NCI-H2227 (cell line): ENCODE data around the gene PEX5.
"Not testable (repeated sequence)": the region's sequence is repeated elsewhere in the genome, so short reads cannot be mapped to it uniquely, and the experiment has no call there.

Experiments used
- DNase-seq: peaks from one replicate; lab custom pipeline; 2025; ENCODE audit not compliant: unreplicated experiment; lab: John Stamatoyannopoulos, UW

PEX5 gene

DNA sequence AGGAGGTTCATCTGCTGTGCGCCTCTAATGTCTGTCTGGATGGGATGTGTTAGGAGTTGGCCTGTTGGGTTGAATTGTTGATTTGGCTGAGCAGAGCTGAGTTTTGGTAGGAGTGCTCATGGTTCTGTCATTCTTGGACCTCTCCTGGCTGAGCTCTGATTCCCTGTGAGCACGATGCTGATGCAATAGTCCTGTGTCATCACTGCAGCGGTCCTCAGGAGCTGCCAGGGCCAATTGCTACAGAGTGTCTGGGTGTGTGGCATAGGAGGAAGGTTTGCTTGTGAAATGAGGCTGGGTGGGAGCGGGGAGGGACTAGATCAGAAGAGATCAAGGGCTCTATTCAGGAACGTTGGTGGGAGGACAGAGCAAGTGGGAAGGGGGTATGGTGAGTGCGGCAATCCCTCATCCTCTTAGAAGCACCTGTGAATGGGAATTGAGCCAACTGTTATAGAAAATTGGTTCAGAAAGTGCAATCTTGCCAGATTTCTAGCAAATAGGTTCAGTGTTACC, 21.2 kb downstream of the PEX5 start:
- DNase-seq, result no peak

DNA sequence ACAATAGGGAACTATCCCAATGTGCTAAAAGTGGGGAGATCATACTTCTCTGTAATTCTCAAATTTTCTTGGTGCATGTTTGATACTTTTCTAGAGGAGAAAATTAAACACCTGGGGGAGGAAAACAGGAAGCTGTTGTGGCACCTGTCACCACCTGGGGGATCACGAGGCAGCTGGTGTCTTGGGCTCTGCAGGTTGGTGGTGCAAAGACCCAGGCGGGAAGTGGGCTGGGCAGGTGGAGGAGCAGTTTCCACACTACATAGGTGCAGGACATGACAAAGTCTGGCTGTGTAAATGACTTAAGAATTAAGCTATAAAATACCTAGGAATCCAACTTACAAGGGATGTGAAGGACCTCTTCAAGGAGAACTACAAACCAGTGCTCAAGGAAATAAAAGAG, 23.2 kb downstream of the PEX5 start:
- DNase-seq, result no peak

DNA sequence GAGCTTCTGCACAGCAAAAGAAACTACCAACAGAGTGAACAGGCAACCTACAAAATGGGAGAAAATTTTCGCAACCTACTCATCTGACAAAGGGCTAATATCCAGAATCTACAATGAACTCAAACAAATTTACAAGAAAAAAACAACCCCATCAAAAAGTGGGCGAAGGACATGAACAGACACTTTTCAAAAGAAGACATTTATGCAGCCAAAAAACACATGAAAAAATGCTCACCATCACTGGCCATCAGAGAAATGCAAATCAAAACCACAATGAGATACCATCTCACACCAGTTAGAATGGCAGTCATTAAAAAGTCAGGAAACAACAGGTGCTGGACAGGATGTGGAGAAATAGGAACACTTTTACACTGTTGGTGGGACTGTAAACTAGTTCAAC, 24.3 kb downstream of the PEX5 start:
- DNase-seq, result not testable (repeated sequence)

DNA sequence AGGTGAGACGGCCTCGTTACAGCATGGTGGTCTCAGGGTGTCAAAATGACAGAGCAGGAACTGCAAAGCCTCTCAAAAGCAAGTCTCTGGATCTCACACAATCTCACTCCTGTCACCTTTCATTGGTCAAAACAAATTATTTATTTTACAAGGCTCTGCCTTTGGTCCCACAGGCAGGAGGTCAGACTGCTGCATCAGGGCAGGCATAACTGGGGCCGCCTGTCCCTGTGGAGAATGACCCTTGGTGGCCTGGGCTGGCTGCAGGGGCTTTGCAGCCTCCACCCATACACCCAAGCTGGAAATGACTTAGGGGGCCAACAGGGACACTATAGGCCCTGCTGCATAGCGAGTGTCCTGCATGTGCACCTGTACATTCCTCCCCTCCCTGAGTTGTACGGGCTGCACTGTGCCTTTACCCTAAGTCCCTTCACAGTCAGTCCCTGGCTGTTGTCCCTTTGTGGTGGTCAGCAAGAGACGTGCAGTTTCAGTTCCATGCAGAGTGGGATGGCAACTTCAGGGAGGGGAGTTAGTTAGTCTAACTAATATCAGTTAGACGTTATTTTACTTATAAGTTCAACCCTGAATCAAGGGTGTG, 28.1 kb downstream of the PEX5 start:
- no peak for DNase-seq

- peak; percentile 77 for DNase-seq
Observed at GRCh38 chr12:7219599-7220243, 30.2 kb downstream of the PEX5 start.

GRCh38 chr12:7221486-7221885, 32.0 kb downstream of the PEX5 start:
- DNase-seq, result no peak

- DNase-seq, result no peak
Observed at GRCh38 chr12:7229741-7230140, 40.3 kb downstream of the PEX5 start.

DNA sequence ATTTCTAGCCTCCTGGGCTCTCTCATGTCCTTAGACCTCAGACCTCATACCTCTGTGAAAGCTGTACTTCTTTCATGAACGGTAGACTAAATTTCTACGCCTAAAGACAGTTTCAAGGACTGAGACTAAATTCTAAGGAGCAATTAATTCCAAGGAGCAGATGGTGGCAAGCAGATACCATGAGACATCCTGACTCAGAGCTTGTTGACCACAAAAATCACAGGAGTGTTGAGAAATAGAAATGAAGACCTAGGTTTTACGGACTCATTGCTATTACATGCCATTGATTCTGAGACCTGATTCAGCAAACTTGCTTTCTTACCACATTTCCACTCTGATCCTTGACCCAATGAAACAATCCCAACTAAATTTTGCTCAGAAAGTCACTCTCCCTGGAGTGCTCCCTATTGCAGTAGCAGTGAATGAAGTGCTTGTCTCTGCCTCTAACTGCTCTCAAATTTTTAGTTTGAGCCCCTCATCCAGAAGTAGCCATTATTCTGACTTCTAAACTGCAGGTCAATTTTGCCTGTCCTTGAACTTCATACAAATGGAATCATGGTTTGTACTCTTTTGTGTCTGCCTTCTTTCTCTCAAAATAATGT, 52.0 kb downstream of the PEX5 start:
- no peak for DNase-seq

DNA sequence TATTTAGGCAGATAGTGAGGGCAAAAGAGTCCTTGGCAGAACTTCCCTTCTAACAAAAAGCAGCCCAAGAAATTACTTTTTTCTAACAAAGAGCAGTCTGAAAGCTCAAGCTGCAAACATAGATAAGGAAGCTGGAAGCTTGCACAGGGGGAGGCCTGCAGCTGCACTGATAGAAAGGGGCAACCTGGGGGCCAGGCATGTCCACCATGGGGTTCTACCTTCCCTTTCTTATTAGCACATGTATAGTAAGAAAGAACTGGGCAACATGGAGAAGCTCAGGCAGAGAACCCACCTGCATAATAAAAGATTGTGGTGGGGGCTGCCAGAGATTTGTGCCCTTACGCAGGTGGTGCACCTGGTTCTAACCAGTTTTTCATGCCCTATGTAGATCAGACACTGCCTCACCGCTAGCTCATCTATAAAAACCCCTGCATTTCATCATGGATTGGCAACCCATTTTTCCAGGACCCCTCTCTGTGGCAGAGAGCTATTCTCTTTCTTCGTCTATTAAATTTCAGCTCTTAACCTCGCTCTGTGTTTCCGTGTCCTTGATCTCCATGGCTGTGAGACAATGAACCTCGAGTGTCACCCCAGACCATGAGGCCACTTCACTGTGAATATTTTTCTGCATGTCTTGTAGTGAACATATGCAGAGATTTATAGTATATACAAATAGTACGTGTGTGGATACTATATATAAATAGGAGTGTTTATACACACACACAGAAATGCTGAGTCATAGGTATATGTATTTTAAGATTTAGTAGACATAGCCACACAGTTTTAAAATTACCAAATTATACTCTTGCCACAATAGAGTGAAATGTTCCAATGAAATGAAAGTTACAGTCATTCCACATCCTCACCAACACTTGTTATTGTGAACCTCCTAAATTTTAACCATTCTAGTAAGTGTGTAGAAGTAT, 53.0 kb downstream of the PEX5 start:
- DNase-seq, result no peak

DNA sequence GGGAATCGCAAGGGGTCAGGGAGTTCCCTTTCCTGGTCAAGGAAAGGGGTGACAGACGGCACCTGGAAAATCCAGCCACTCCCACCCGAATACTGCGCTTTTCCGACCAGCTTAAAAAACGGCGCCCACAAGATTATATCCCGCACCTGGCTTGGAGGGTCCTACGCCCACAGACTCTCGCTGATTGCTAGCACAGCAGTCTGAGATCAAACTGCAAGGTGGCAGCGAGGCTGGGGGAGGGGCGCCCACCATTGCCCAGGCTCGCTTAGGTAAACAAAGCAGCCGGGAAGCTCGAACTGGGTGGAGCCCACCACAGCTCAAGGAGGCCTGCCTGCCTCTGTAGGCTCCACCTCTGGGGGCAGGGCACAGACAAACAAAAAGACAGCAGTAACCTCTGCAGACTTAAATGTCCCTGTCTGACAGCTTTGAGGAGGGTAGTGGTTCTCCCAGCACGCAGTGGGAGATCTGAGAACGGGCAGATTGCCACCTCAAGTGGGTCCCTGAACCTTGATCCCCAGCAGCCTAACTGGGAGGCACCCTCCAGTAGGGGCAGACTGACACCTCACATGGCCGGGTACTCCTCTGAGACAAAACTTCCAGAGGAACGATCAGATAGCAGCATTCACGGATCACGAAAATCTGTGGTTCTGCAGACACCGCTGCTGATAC, 62.0 kb downstream of the PEX5 start:
- DNase-seq, result not testable (repeated sequence)

DNA sequence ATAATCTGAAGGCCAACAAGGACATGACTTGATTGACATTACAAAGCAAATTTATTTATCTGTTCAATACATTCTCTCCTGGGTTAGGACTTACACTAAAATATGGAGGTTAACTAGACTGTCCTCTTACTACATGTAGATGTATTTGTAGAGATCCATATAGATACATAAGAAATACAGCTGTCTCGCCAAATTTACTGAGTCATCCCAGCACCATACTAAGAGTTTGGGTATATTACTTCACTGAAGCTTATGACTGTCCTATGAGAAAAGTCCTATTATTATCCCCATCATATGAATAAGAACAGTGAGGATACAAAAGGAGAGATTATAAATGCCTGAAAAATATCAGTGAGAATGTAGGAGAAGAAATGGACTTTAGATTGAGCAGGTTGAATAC, 69.6 kb downstream of the PEX5 start:
- DNase-seq, result no peak
